ENCODE results near the gene COMT. TPM values are rescaled to one million over a fixed set of nuclear protein-coding genes. Genes with fewer than 3 reads are reported as not detected.
A peak's percentile ranks its signal among the peaks of the same experiment; 100 is the strongest.

The COMT gene
- 72.0 and 181 TPM in 2 replicates for total RNA-seq (2014; rRNA removed; shearing (Covaris generic); ENCODE audit: low replicate concordance)

- H3K9me3 ChIP-seq (ENCODE audit: low read length), result no peaks in the 10 kb centered on the region
- H3K79me2 ChIP-seq (ENCODE audit: low read length), result peaks cover 57% of the 10 kb centered on the region
- DNase-seq, result peak; percentile 94
- H3K27ac ChIP-seq (ENCODE audit: low read length), result peak within 1 kb of the TSS; percentile 88
- H3K9ac ChIP-seq (ENCODE audit: low read length), result peak within 1 kb of the TSS; percentile 100
- H3K27me3 ChIP-seq (ENCODE audit: low read length), result no peaks in the 10 kb centered on the region
- H3K4me2 ChIP-seq (ENCODE audit: low read depth, low read length, poor library complexity, severe bottlenecking), result peak within 1 kb of the TSS; percentile 96
- peaks cover 29% of the 10 kb centered on the region for H3K4me1 ChIP-seq (ENCODE audit: low read length)
- peak within 1 kb of the TSS; percentile 94 for H3K4me3 ChIP-seq (ENCODE audit: low read length)
- no peaks in the 10 kb centered on the region for H3K9me2 ChIP-seq (replicated peaks; ENCODE audit: insufficient read depth, low read length)
- no peaks in the 10 kb centered on the region for H4K20me1 ChIP-seq (ENCODE audit: insufficient read depth, low read depth, low read length)
- 0 out of 2 replicates have a peak, but pooled peaks cover 5% of the 10 kb centered on the region for H3K36me3 ChIP-seq (ENCODE audit: insufficient read depth, low read length)
- H2AFZ ChIP-seq (ENCODE audit: low read length), result peak within 1 kb of the TSS; percentile 64
These were observed at the start of gene COMT, which contains the start of gene TXNRD2 for GRCh38 chr22:19941365-19942082. Gene COMT, plus strand, starts transcription at chr22:19941772. Its CDS starts 20,755 bp downstream, at chr22:19962527. Gene TXNRD2, minus strand, starts transcription at chr22:19941818. Its CDS starts 15 bp downstream, at chr22:19941803.

GRCh38 chr22:19892257-19892879 is 49.2 kb upstream of the COMT start:
- no peak for DNase-seq
- no peaks in the 10 kb centered on the region for H3K9me3 ChIP-seq (ENCODE audit: low read length)
- H3K4me2 ChIP-seq (ENCODE audit: low read depth, low read length, poor library complexity, severe bottlenecking), result peak overlapping the region; percentile 59
- no peaks in the 10 kb centered on the region for H3K79me2 ChIP-seq (ENCODE audit: low read length)
- H3K4me1 ChIP-seq (ENCODE audit: low read length), result peaks cover 31% of the 10 kb centered on the region
- H3K27me3 ChIP-seq (ENCODE audit: low read length), result no peaks in the 10 kb centered on the region
- H3K9ac ChIP-seq (ENCODE audit: low read length), result peak overlapping the region; percentile 61
- no peaks in the 10 kb centered on the region for H3K9me2 ChIP-seq (replicated peaks; ENCODE audit: insufficient read depth, low read length)
- no peaks in the 10 kb centered on the region for H4K20me1 ChIP-seq (ENCODE audit: insufficient read depth, low read depth, low read length)
- H3K4me3 ChIP-seq (ENCODE audit: low read length), result peak overlapping the region; percentile 13; the same call in 1 of the 2 replicates
- peak overlapping the region; percentile 84 for H3K27ac ChIP-seq (ENCODE audit: low read length)
- peak overlapping the region; percentile 4; the same call in 1 of the 2 replicates for H2AFZ ChIP-seq (ENCODE audit: low read length)
- no peaks in the 10 kb centered on the region for H3K36me3 ChIP-seq (ENCODE audit: insufficient read depth, low read length)

GRCh38 chr22:19892925-19893324 is 48.6 kb upstream of the COMT start:
- no peaks in the 10 kb centered on the region for H4K20me1 ChIP-seq (ENCODE audit: insufficient read depth, low read depth, low read length)
- no peak for DNase-seq
- no peaks in the 10 kb centered on the region for H3K9me3 ChIP-seq (ENCODE audit: low read length)
- no peak overlapping the region for H3K27ac ChIP-seq (ENCODE audit: low read length)
- H3K9me2 ChIP-seq (replicated peaks; ENCODE audit: insufficient read depth, low read length), result no peaks in the 10 kb centered on the region
- no peaks in the 10 kb centered on the region for H3K79me2 ChIP-seq (ENCODE audit: low read length)
- H3K4me1 ChIP-seq (ENCODE audit: low read length), result peaks cover 30% of the 10 kb centered on the region
- H3K36me3 ChIP-seq (ENCODE audit: insufficient read depth, low read length), result no peaks in the 10 kb centered on the region
- no peak overlapping the region for H3K9ac ChIP-seq (ENCODE audit: low read length)
- no peak overlapping the region for H3K4me2 ChIP-seq (ENCODE audit: low read depth, low read length, poor library complexity, severe bottlenecking)
- H2AFZ ChIP-seq (ENCODE audit: low read length), result no peak overlapping the region
- H3K27me3 ChIP-seq (ENCODE audit: low read length), result no peaks in the 10 kb centered on the region
- no peak overlapping the region for H3K4me3 ChIP-seq (ENCODE audit: low read length)

- Histone ChIP-seq H3K79me2 (ENCODE audit: low read length) (no peaks in the 10 kb centered on the region), H3K9me2 (replicated peaks; ENCODE audit: insufficient read depth, low read length) (no peaks in the 10 kb centered on the region), H3K4me1 (ENCODE audit: low read length) (peaks cover 30% of the 10 kb centered on the region), H3K4me3 (ENCODE audit: low read length) (no peak overlapping the region), H4K20me1 (ENCODE audit: insufficient read depth, low read depth, low read length) (no peaks in the 10 kb centered on the region), H3K4me2 (ENCODE audit: low read depth, low read length, poor library complexity, severe bottlenecking) (no peak overlapping the region), H3K9ac (ENCODE audit: low read length) (no peak overlapping the region), H3K27me3 (ENCODE audit: low read length) (no peaks in the 10 kb centered on the region), H3K36me3 (ENCODE audit: insufficient read depth, low read length) (no peaks in the 10 kb centered on the region), H3K27ac (ENCODE audit: low read length) (no peak overlapping the region), H2AFZ (ENCODE audit: low read length) (no peak overlapping the region), H3K9me3 (ENCODE audit: low read length) (no peaks in the 10 kb centered on the region)
- DNase-seq, result no peak
These were observed 48.2 kb upstream of the COMT start for GRCh38 chr22:19893363-19893762.

GRCh38 chr22:19895160-19895849 is 46.3 kb upstream of the COMT start:
- H2AFZ ChIP-seq (ENCODE audit: low read length), result no peak overlapping the region
- H3K4me1 ChIP-seq (ENCODE audit: low read length), result peaks cover 30% of the 10 kb centered on the region
- H3K79me2 ChIP-seq (ENCODE audit: low read length), result no peaks in the 10 kb centered on the region
- no peaks in the 10 kb centered on the region for H3K9me2 ChIP-seq (replicated peaks; ENCODE audit: insufficient read depth, low read length)
- no peak overlapping the region for H3K9ac ChIP-seq (ENCODE audit: low read length)
- no peaks in the 10 kb centered on the region for H3K36me3 ChIP-seq (ENCODE audit: insufficient read depth, low read length)
- H3K4me2 ChIP-seq (ENCODE audit: low read depth, low read length, poor library complexity, severe bottlenecking), result no peak overlapping the region
- no peak for DNase-seq
- H3K4me3 ChIP-seq (ENCODE audit: low read length), result no peak overlapping the region
- no peaks in the 10 kb centered on the region for H4K20me1 ChIP-seq (ENCODE audit: insufficient read depth, low read depth, low read length)
- no peak overlapping the region for H3K27ac ChIP-seq (ENCODE audit: low read length)
- no peaks in the 10 kb centered on the region for H3K27me3 ChIP-seq (ENCODE audit: low read length)
- no peaks in the 10 kb centered on the region for H3K9me3 ChIP-seq (ENCODE audit: low read length)

GRCh38 chr22:19896665-19897355 is 44.8 kb upstream of the COMT start:
- H3K27ac ChIP-seq (ENCODE audit: low read length), result no peak overlapping the region

GRCh38 chr22:19897726-19898125 is 43.8 kb upstream of the COMT start:
- Histone ChIP-seq H3K4me1 (ENCODE audit: low read length) (peaks cover 16% of the 10 kb centered on the region), H3K27ac (ENCODE audit: low read length) (no peak overlapping the region)

More at GRCh38 chr22:19896665-19897355, 44.8 kb upstream of the COMT start:
- DNase-seq, result no peak
- Histone ChIP-seq H3K4me1 (ENCODE audit: low read length) (peaks cover 17% of the 10 kb centered on the region), H3K79me2 (ENCODE audit: low read length) (no peaks in the 10 kb centered on the region), H4K20me1 (ENCODE audit: insufficient read depth, low read depth, low read length) (no peaks in the 10 kb centered on the region), H3K9me3 (ENCODE audit: low read length) (no peaks in the 10 kb centered on the region), H3K9me2 (replicated peaks; ENCODE audit: insufficient read depth, low read length) (no peaks in the 10 kb centered on the region), H3K27me3 (ENCODE audit: low read length) (no peaks in the 10 kb centered on the region), H3K4me2 (ENCODE audit: low read depth, low read length, poor library complexity, severe bottlenecking) (no peak overlapping the region), H3K36me3 (ENCODE audit: insufficient read depth, low read length) (no peaks in the 10 kb centered on the region), H2AFZ (ENCODE audit: low read length) (no peak overlapping the region), H3K9ac (ENCODE audit: low read length) (no peak overlapping the region), H3K4me3 (ENCODE audit: low read length) (no peak overlapping the region)

More at GRCh38 chr22:19897726-19898125, 43.8 kb upstream of the COMT start:
- no peaks in the 10 kb centered on the region for H3K36me3 ChIP-seq (ENCODE audit: insufficient read depth, low read length)
- no peaks in the 10 kb centered on the region for H3K9me3 ChIP-seq (ENCODE audit: low read length)
- H3K9me2 ChIP-seq (replicated peaks; ENCODE audit: insufficient read depth, low read length), result no peaks in the 10 kb centered on the region
- no peak overlapping the region for H2AFZ ChIP-seq (ENCODE audit: low read length)
- no peak overlapping the region for H3K4me2 ChIP-seq (ENCODE audit: low read depth, low read length, poor library complexity, severe bottlenecking)
- H3K79me2 ChIP-seq (ENCODE audit: low read length), result no peaks in the 10 kb centered on the region
- no peaks in the 10 kb centered on the region for H3K27me3 ChIP-seq (ENCODE audit: low read length)
- no peak for DNase-seq
- no peak overlapping the region for H3K4me3 ChIP-seq (ENCODE audit: low read length)
- no peaks in the 10 kb centered on the region for H4K20me1 ChIP-seq (ENCODE audit: insufficient read depth, low read depth, low read length)
- no peak overlapping the region for H3K9ac ChIP-seq (ENCODE audit: low read length)

Measured in Karpas-422 (cell line).